ENCODE measurements around the gene CYP1A1.

Gene CYP1A1

DNA sequence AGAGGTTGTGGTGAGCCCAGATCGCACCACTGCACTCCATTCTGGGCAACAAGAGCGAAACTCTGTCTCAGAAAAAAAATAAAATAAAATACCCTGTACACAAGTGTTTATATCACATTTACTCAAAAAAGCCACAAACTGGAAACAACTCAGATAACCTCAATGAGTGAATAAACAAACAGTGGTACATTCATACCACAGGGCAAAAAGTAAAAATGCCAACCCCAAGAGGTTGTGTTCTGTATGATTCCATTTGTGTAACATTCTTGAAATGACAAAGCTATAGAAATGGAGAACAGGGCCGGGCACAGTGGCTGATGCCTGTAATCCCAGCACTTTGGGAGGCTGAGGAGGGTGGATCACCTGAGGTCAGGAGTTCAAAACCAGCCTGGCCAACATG, 42.4 kb downstream of the CYP1A1 start:
- DNase-seq = no peak

DNA sequence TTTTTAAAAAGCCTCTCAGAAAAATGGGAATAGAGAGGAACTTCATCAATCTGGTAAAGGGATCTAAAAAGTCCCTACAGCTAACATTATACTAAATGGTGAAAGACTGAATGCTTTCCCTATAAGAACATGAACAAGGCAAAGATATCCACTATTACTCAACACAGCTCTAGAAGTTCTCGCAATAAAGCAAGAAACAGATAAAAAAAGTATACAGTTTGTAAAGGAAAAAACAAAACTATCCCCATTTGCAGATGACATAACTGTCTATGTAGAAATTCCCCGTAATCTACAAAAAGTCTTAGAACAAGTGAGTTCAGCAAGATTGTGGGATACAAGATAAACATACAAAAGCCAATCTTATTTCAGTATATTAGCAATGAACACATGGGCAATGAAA, 44.9 kb downstream of the CYP1A1 start:
- no peak for DNase-seq

DNA sequence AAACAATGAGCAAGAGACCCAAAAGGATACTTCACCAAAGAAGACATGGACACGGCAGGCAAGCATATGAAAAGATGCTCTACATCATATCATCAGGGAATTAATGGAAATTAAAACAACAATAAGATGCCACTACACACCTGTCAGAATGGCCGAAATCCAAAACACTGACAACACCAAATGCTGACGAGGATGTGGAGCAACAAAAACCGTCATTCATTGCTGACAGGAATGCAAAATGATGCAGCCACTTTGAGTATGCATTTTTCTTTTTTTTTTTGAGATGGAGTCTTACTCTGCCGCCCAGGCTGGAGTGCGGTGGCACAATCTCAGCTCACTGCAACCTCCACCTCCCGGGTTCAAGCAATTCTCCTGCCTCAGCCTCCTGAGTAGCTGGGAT, 48.5 kb downstream of the CYP1A1 start:
- no peak for DNase-seq

DNA sequence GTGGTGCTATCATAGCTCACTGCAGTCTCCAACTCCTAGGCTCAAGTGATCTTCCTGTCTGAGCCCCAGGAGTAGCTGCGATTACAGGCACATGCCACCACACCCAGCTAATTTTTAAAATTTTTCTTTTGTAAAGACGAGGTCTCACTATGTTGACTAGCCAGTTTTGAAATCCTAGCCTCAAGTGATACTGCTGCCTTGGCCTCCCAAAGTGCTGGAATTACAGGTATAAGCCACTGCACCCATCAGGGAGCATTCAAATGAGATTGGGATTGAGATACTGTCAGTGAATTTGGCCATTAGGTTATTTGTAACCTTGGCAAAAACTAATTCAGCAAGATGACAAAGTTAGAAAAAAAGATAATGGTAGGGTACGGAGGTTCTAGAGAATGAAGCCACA, 51.2 kb downstream of the CYP1A1 start:
- DNase-seq = no peak

DNA sequence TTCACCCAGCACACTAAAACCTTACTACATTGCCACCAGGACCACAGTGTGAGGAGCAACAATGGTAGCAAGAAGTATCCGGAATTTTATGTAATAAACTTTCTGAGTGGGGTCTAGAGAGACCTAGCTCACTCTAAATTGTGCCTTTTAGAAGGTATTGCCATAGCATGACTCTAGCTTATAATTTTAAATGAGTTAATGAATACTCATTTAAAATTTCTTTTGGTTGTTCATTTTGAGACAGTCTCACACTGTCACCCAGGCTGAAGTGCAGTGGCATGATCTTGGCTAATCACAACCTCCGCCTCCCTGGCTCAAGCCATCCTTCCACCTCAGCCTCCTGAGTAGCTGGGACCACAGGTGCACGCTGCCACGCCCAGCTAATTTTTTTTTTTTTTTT, 55.7 kb downstream of the CYP1A1 start:
- no peak for DNase-seq

Measured in activated CD8-positive, alpha-beta memory T cell treated with anti-CD3 and anti-CD28 coated beads, Interleukin-2, amount 50 U/mL, for 48 hours (primary cell).